HepG2 (cell line): ENCODE data around the gene SLC35F3.

Experiments
- FOXM1 ChIP-seq: sonication (generic); formaldehyde crosslinking; IDR thresholded peaks from 2 replicates; pipeline ENCODE4 v1.5.0; 2020; ENCODE audit warnings: missing genetic modification reagents
- HNRNPK ChIP-seq: fragments of 200-400 bp; formaldehyde crosslinking; IDR thresholded peaks from 2 replicates; pipeline ENCODE4 v1.6.1; 2018; ENCODE audit warnings: low read length, low read depth, moderate library complexity, mild to moderate bottlenecking; ENCODE audit not compliant: poor library complexity, severe bottlenecking
- HOXA3 ChIP-seq: sonication (generic); formaldehyde crosslinking; IDR thresholded peaks from 2 replicates; pipeline ENCODE4 v1.5.0; 2020; ENCODE audit warnings: missing genetic modification reagents
- MXI1 ChIP-seq: IDR thresholded peaks from 3 replicates; pipeline ENCODE4 v1.6.1; 2012; ENCODE audit warnings: low read depth, low read length, inconsistent platforms, borderline replicate concordance
- SP5 ChIP-seq: IDR thresholded peaks from 2 replicates; pipeline ENCODE4 v1.6.1; 2016; ENCODE audit warnings: low read depth, borderline replicate concordance
- ZNF180 ChIP-seq: sonication (generic); formaldehyde crosslinking; IDR thresholded peaks from 2 replicates; pipeline ENCODE4 v1.4.0; 2020; ENCODE audit warnings: low read depth, missing genetic modification reagents, borderline replicate concordance
- ZNF296 ChIP-seq: sonication (generic); formaldehyde crosslinking; conservative IDR thresholded peaks from 2 replicates; pipeline ENCODE4 v1.5.0; 2020; ENCODE audit warnings: mild to moderate bottlenecking, missing genetic modification reagents

DNA sequence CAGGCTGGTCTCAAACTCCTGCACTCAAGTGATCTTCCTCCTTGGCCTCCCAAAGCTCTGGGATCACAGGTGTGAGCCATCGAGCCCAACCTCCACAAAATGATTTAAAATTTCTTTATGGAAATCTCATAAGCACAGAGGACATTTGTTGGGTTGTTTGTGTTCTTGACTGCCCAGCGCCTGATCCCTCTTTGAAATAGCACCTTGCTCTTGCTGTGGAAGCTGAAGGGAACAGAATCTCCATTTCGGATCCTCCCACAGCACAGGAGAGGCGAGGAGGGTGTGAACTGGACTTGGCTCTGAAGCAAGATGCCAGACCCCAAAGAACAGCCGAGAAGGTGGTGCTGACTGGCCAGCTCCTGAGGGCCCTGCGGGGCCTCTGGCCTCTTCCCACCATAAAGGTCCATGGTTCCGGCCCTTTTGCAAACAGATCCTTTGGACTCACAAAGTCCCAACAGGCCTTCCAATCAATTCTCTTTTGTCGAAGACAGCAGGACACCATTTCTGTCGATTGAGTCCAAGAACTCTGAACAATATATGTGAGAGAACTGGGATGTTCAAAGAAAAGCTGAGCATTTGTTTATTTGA is 423.2 kb downstream of the SLC35F3 start:
- TF ChIP-seq FOXM1 (CRISPR knock-in tag) (no peak), HOXA3 (CRISPR knock-in tag) (peak; percentile 92), MXI1 (no peak), ZNF180 (no peak), ZNF296 (CRISPR knock-in tag) (no peak), HNRNPK (no peak), SP5 (CRISPR knock-in tag) (0 out of 2 replicates have a peak, but pooled peaks have one; percentile 23)
